ENCODE results near the gene CAPG. TPM values are rescaled to one million over a fixed set of nuclear protein-coding genes. Genes with fewer than 3 reads are reported as not detected.

The CAPG gene
- total and polyA plus RNA-seq, 2 experiments from 2014 or later, result 249 to 346 TPM

DNA sequence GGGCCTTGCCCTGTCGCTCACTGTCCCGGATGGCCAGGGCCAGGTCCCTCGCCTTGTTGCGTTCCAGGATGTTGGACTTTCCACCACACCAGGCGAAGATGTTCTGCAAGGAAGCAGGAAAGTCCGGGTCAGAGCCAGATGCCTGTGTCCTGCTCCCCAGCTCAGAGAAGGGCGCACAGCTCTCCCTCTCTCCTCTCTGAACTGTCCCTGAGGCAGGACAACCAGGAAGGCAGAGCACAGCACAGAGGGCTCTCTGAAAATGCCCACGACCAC lies 11.0 kb downstream of the CAPG start:
- DNase-seq, result no peak
- in situ Hi-C loops (cut with MboI), result no loop called here
- 93 to 95% methylated on average over 8 of the region's 8 CpGs for WGBS, 2 experiments (ENCODE audit: low coverage in 1 of 2, low lambda C conversion rate in 2 of 2, missing lambda C conversion rate in 2 of 2)
- H3K4me1 ChIP-seq (ENCODE audit: insufficient read depth), result peaks cover 10% of the 10 kb centered on the region
- TF ChIP-seq EZH2phosphoT487 (IDR thresholded peaks at IDR 0.05; ENCODE audit: insufficient read depth, low read depth) (no peak), EZH2 (IDR thresholded peaks at IDR 0.05; ENCODE audit: insufficient read depth, poor library complexity, severe bottlenecking) (no peak)
- H3K36me3 ChIP-seq (ENCODE audit: low read depth), result peaks cover 15% of the 10 kb centered on the region
- no peak overlapping the region for H2AFZ ChIP-seq
- H3K79me2 ChIP-seq (ENCODE audit: insufficient read depth), result peaks cover 27% of the 10 kb centered on the region
- no peaks in the 10 kb centered on the region for H3K27me3 ChIP-seq (replicated peaks; ENCODE audit: insufficient read depth)
- no peak overlapping the region for H3K9ac ChIP-seq
- no peaks in the 10 kb centered on the region for H3K9me2 ChIP-seq (ENCODE audit: insufficient read depth)
- H3K27ac ChIP-seq, result no peak overlapping the region
- no peak overlapping the region for H3K4me2 ChIP-seq (ENCODE audit: unreplicated experiment)
- H4K20me1 ChIP-seq (ENCODE audit: insufficient read depth), result no peaks in the 10 kb centered on the region
- H3K9me3 ChIP-seq (ENCODE audit: low read depth), result no peaks in the 10 kb centered on the region
- H3F3A ChIP-seq (ENCODE audit: insufficient read depth), result peaks cover 14% of the 10 kb centered on the region
- no peak overlapping the region for H3K4me3 ChIP-seq

- Histone ChIP-seq H3K4me3 (no peak overlapping the region), H3K4me2 (ENCODE audit: unreplicated experiment) (no peak overlapping the region), H3K4me1 (ENCODE audit: insufficient read depth) (peaks cover 15% of the 10 kb centered on the region), H3F3A (ENCODE audit: insufficient read depth) (peaks cover 16% of the 10 kb centered on the region), H3K36me3 (ENCODE audit: low read depth) (peaks cover 15% of the 10 kb centered on the region), H3K9me2 (ENCODE audit: insufficient read depth) (no peaks in the 10 kb centered on the region), H3K79me2 (ENCODE audit: insufficient read depth) (peaks cover 22% of the 10 kb centered on the region), H3K27me3 (replicated peaks; ENCODE audit: insufficient read depth) (no peaks in the 10 kb centered on the region), H2AFZ (no peak overlapping the region), H3K27ac (no peak overlapping the region), H3K9ac (no peak overlapping the region), H4K20me1 (ENCODE audit: insufficient read depth) (no peaks in the 10 kb centered on the region), H3K9me3 (ENCODE audit: low read depth) (no peaks in the 10 kb centered on the region)
- in situ Hi-C loops (cut with MboI), result no loop called here
- no peak for DNase-seq
- WGBS, 2 experiments (ENCODE audit: low coverage in 1 of 2, low lambda C conversion rate in 2 of 2, missing lambda C conversion rate in 2 of 2), result 87 to 92% methylated on average over 7 to 8 of the region's 8 CpGs
- TF ChIP-seq EZH2 (IDR thresholded peaks at IDR 0.05; ENCODE audit: insufficient read depth, poor library complexity, severe bottlenecking) (no peak), EZH2phosphoT487 (IDR thresholded peaks at IDR 0.05; ENCODE audit: insufficient read depth, low read depth) (no peak)
Measured at GRCh38 chr2:85398426-85399182, 11.6 kb downstream of the CAPG start.

DNA sequence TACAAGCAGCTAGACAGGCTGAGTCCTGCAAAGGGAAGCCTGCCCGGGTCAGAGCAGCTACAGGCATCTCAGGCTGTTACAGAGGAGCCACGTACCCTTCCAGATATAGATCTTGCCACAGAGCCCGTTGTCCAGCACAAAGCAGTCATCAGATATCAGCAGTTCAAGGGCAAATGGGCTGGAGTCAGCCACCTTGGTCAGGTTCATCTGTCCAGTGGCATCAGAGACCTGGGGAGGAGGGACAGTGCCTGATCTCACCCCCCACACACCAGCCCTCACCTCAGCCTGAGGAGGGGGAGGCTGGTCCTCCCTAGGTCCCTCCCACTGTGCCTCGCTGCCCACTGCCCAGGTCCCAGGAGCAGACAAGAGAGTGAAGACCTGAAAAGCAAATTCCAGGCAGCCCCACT lies 12.2 kb downstream of the CAPG start:
- Histone ChIP-seq H3K9me2 (ENCODE audit: insufficient read depth) (no peaks in the 10 kb centered on the region), H2AFZ (no peak overlapping the region), H4K20me1 (ENCODE audit: insufficient read depth) (no peaks in the 10 kb centered on the region), H3K4me3 (no peak overlapping the region), H3K27ac (no peak overlapping the region), H3K4me1 (ENCODE audit: insufficient read depth) (peaks cover 19% of the 10 kb centered on the region), H3F3A (ENCODE audit: insufficient read depth) (peaks cover 23% of the 10 kb centered on the region), H3K9me3 (ENCODE audit: low read depth) (no peaks in the 10 kb centered on the region), H3K4me2 (ENCODE audit: unreplicated experiment) (no peak overlapping the region), H3K9ac (no peak overlapping the region), H3K27me3 (replicated peaks; ENCODE audit: insufficient read depth) (no peaks in the 10 kb centered on the region), H3K36me3 (ENCODE audit: low read depth) (peaks cover 15% of the 10 kb centered on the region), H3K79me2 (ENCODE audit: insufficient read depth) (peaks cover 15% of the 10 kb centered on the region)
- TF ChIP-seq EZH2phosphoT487 (IDR thresholded peaks at IDR 0.05; ENCODE audit: insufficient read depth, low read depth), result no peak
- TF ChIP-seq EZH2 (IDR thresholded peaks at IDR 0.05; ENCODE audit: insufficient read depth, poor library complexity, severe bottlenecking), result no peak
- no peak for DNase-seq
- WGBS, 2 experiments (ENCODE audit: low coverage in 1 of 2, low lambda C conversion rate in 2 of 2, missing lambda C conversion rate in 2 of 2), result 84 to 86% methylated on average over 4 of the region's 4 CpGs
- in situ Hi-C loops (cut with MboI), result no loop called here

- in situ Hi-C loops (cut with MboI), result no loop called here
- Histone ChIP-seq H3F3A (ENCODE audit: insufficient read depth) (peaks cover 26% of the 10 kb centered on the region), H3K79me2 (ENCODE audit: insufficient read depth) (peaks cover 4% of the 10 kb centered on the region; the same call in 1 of the 2 replicates), H2AFZ (no peak overlapping the region), H3K4me1 (ENCODE audit: insufficient read depth) (peaks cover 19% of the 10 kb centered on the region), H3K36me3 (ENCODE audit: low read depth) (peaks cover 15% of the 10 kb centered on the region), H4K20me1 (ENCODE audit: insufficient read depth) (no peaks in the 10 kb centered on the region), H3K4me3 (no peak overlapping the region), H3K9me3 (ENCODE audit: low read depth) (no peaks in the 10 kb centered on the region), H3K4me2 (ENCODE audit: unreplicated experiment) (no peak overlapping the region), H3K27ac (no peak overlapping the region), H3K27me3 (replicated peaks; ENCODE audit: insufficient read depth) (no peaks in the 10 kb centered on the region), H3K9ac (no peak overlapping the region), H3K9me2 (ENCODE audit: insufficient read depth) (no peaks in the 10 kb centered on the region)
- no peak for TF ChIP-seq EZH2phosphoT487 (IDR thresholded peaks at IDR 0.05; ENCODE audit: insufficient read depth, low read depth)
- no peak for TF ChIP-seq EZH2 (IDR thresholded peaks at IDR 0.05; ENCODE audit: insufficient read depth, poor library complexity, severe bottlenecking)
- WGBS, 2 experiments (ENCODE audit: low coverage in 1 of 2, low lambda C conversion rate in 2 of 2, missing lambda C conversion rate in 2 of 2), result 72 to 74% methylated on average over 5 of the region's 5 CpGs
- DNase-seq, result no peak
Measured at GRCh38 chr2:85396531-85397470, 13.4 kb downstream of the CAPG start.

Data from GM23248 (cell line).